Right renal pelvis (tissue), 4 donors: Measurements from ENCODE around the gene ZNF595. TPM values are rescaled to one million over a fixed set of nuclear protein-coding genes. Genes with fewer than 3 reads are reported as not detected.

Experiments used
- polyA plus RNA-seq, 4 donors: library from polyadenylated mRNA; unstranded; fragments of 120-200 nt; gene quantifications; one replicate each; pipeline ENCODE4 v1.2.1, GENCODE V29; 2013; ENCODE audit not compliant: insufficient read length in 4 of 4

The ZNF595 gene
- polyA plus RNA-seq, 4 donors: 14.4 to 38.6 (median 19.4) TPM

Other genes starting within 250 kb of the ZNF595 start
- 10 to 100 TPM in 2 of 4 donors, 1 to 10 TPM in 2; 7.4 to 16.1 (median 12.0) TPM for gene ZNF718, start 71.2 kb downstream of the ZNF595 start, polyA plus RNA-seq